Right lobe of liver (tissue), 4 donors: ENCODE data around the gene PTCHD1.

Experiments
- CTCF ChIP-seq, 4 donors: fragments of 200-600 bp in 3 of 4; fragments of 450-650 bp in 1 of 4; IDR thresholded peaks; one replicate each; pipeline versions ENCODE4 v1.5.1 to v1.8.0; 2016 to 2022; ENCODE audit warnings: antibody characterized with exemption in 4 of 4, mild to moderate bottlenecking in 2 of 4
- POLR2A ChIP-seq: fragments of 450-650 bp; IDR thresholded peaks from one replicate; pipeline ENCODE4 v1.6.1; 2017; ENCODE audit warnings: antibody characterized with exemption, mild to moderate bottlenecking
- donor health status: DM: no; HTN: no; CAD: no.
- donor health status: DM: no; HTN: no; CAD: no.
- donor health status: DM: no; HTN: yes; CAD: no.

DNA sequence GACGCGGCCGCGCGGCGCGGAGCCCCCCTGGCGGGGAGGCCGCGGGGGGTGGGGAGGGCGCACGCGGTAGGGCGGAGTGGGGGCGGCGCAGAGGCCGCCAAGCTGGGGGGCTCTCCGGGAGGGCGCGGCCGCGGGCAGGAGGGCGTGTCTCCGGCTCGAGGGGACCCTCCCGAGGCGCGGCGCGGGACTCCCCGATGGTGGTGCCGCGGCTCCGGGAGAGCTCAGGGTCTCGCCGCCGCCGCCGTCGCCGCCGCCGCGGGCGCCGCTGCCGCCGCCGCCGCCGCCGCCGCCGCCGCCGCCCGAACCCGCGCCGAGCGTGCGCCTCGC is 165 bp upstream of the PTCHD1 start:
- no peak for TF ChIP-seq CTCF (IDR thresholded peaks at IDR 0.05)
- TF ChIP-seq POLR2A, result no peak
